HEK293 (cell line): Measurements from ENCODE around the gene RELT.

Experiments
- CTCF ChIP-seq: fragments of 450-650 bp; formaldehyde crosslinking; IDR thresholded peaks from 2 replicates; pipeline ENCODE4 v1.5.1; 2016; ENCODE audit warnings: missing biosample characterization, missing genetic modification characterization
- REST ChIP-seq: fragments of 450-650 bp; formaldehyde crosslinking; IDR thresholded peaks from 2 replicates; pipeline ENCODE4 v1.5.1; 2016; ENCODE audit warnings: missing biosample characterization, missing genetic modification characterization
- TCF7L2 ChIP-seq: IDR thresholded peaks from 2 replicates; pipeline ENCODE4 v1.6.1; 2011; ENCODE audit warnings: low read depth, mild to moderate bottlenecking, inconsistent platforms, low read length, moderate library complexity, borderline replicate concordance
- YY1 ChIP-seq: fragments of 450-650 bp; formaldehyde crosslinking; IDR thresholded peaks from 2 replicates; pipeline ENCODE4 v1.5.1; 2018; ENCODE audit warnings: missing biosample characterization, missing genetic modification characterization
- ZBTB48 ChIP-seq: fragments of 450-650 bp; formaldehyde crosslinking; IDR thresholded peaks from 2 replicates; pipeline ENCODE4 v1.5.1; 2016; ENCODE audit warnings: missing biosample characterization, missing genetic modification characterization
- ZNF169 ChIP-seq: fragments of 450-650 bp; formaldehyde crosslinking; IDR thresholded peaks from 2 replicates; pipeline ENCODE4 v1.5.1; 2016; ENCODE audit warnings: missing biosample characterization, missing genetic modification characterization
- ZNF423 ChIP-seq: fragments of 450-650 bp; formaldehyde crosslinking; IDR thresholded peaks from 2 replicates; pipeline ENCODE4 v1.5.1; 2016; ENCODE audit warnings: missing biosample characterization, missing genetic modification characterization
- ZNF426 ChIP-seq: fragments of 450-650 bp; formaldehyde crosslinking; IDR thresholded peaks from 2 replicates; pipeline ENCODE4 v1.5.1; 2017; ENCODE audit warnings: missing biosample characterization, missing genetic modification characterization, mild to moderate bottlenecking, inconsistent platforms, moderate library complexity
- ZNF558 ChIP-seq: fragments of 450-650 bp; formaldehyde crosslinking; IDR thresholded peaks from 2 replicates; pipeline ENCODE4 v1.5.1; 2016; ENCODE audit warnings: missing biosample characterization, missing genetic modification characterization
- ZNF629 ChIP-seq: fragments of 450-650 bp; formaldehyde crosslinking; IDR thresholded peaks from 2 replicates; pipeline ENCODE4 v1.5.1; 2017; ENCODE audit warnings: missing biosample characterization, missing genetic modification characterization
- ZNF677 ChIP-seq: fragments of 450-650 bp; IDR thresholded peaks from 2 replicates; pipeline ENCODE4 v1.5.0; 2018; ENCODE audit warnings: missing biosample characterization, mild to moderate bottlenecking, missing genetic modification characterization, moderate library complexity
- TF ChIP-seq, protein P1 (sequence below): fragments of 450-650 bp; formaldehyde crosslinking; IDR thresholded peaks from 2 replicates; pipeline ENCODE4; 2016; ENCODE audit warnings: missing biosample characterization, missing genetic modification characterization

GRCh38 chr11:73401924-73402833 is 26.0 kb downstream of the RELT start:
- no peak for TF ChIP-seq ZNF677 (tag by site-specific recombination)
- no peak for TF ChIP-seq ZNF423 (tag by site-specific recombination)
- TF ChIP-seq ZBTB48 (tag by site-specific recombination) = no peak
- TF ChIP-seq ZNF169 (tag by site-specific recombination) = no peak
- no peak for TF ChIP-seq REST (tag by site-specific recombination)
- TF ChIP-seq ZNF426 (tag by site-specific recombination) = no peak
- no peak for TF ChIP-seq TCF7L2
- no peak for TF ChIP-seq CTCF
- no peak for TF ChIP-seq ZNF558 (tag by site-specific recombination)
- TF ChIP-seq, protein P1, sequence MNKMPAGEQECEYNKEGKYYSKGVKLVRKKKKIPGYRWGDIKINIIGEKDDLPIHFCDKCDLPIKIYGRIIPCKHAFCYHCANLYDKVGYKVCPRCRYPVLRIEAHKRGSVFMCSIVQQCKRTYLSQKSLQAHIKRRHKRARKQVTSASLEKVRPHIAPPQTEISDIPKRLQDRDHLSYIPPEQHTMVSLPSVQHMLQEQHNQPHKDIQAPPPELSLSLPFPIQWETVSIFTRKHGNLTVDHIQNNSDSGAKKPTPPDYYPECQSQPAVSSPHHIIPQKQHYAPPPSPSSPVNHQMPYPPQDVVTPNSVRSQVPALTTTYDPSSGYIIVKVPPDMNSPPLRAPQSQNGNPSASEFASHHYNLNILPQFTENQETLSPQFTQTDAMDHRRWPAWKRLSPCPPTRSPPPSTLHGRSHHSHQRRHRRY (tag by site-specific recombination) = no peak
- no peak for TF ChIP-seq YY1
- TF ChIP-seq ZNF629 = no peak
